ENCODE measurements around the gene ZNF691.

The ZNF691 gene

GRCh38 chr1:42847721-42848460 is 1.5 kb downstream of the ZNF691 start:
- TF ChIP-seq CTCF (IDR thresholded peaks at IDR 0.05; ENCODE audit: poor library complexity, severe bottlenecking), result no peak
- Histone ChIP-seq H3K27ac (ENCODE audit: poor library complexity, severe bottlenecking) (no peak overlapping the region), H3K36me3 (ENCODE audit: low read depth) (peaks cover 11% of the 10 kb centered on the region; the same call in 1 of the 2 replicates), H3K4me3 (ENCODE audit: severe bottlenecking) (no peak overlapping the region), H3K9me3 (ENCODE audit: severe bottlenecking) (no peaks in the 10 kb centered on the region), H3K4me1 (ENCODE audit: insufficient read depth, poor library complexity, severe bottlenecking) (peaks cover 8% of the 10 kb centered on the region), H3K27me3 (ENCODE audit: insufficient read depth, poor library complexity, severe bottlenecking) (no peaks in the 10 kb centered on the region)
- no peak for ATAC-seq (ENCODE audit: low read depth)
- DNase-seq (ENCODE audit: low spot score), result no peak

DNA sequence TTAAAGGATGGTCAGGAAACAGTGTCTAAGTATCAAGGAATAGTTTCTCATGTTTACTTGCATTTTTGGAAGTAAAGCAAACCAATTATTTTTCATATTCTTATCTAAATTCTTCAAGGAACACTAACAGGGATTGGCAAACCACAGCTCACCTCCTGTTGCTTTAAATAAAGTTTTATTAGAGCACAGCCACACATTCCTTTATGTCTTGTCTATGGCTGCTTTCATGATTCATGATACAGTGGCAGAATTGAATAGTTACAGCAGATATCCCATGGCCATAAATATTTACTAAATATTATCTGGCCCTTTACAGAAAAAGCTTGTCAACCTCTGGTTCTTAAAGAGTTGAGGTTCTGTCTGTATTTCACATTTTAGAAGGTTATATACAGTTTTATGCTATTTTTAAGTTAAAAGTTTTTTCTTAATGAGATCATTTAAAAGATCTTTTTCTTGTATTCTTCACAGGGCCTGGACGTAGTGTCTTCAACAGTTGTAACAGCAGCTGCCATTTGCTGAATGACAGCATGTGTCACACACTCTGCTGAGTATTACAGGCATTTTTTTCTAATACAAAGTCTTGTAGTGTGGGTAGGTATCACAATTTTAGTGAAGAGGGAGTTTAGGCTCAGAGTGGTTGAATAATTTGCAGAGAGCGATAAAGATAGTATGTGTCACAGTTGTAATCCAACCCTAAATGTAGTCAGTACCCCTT is 2.6 kb downstream of the ZNF691 start:
- no peak for TF ChIP-seq CTCF (IDR thresholded peaks at IDR 0.05; ENCODE audit: poor library complexity, severe bottlenecking)
- H3K27ac ChIP-seq (ENCODE audit: poor library complexity, severe bottlenecking), result no peak overlapping the region
- H3K4me3 ChIP-seq (ENCODE audit: severe bottlenecking), result no peak overlapping the region
- no peaks in the 10 kb centered on the region for H3K27me3 ChIP-seq (ENCODE audit: insufficient read depth, poor library complexity, severe bottlenecking)
- peaks cover 8% of the 10 kb centered on the region for H3K4me1 ChIP-seq (ENCODE audit: insufficient read depth, poor library complexity, severe bottlenecking)
- ATAC-seq (ENCODE audit: low read depth) (no peak), DNase-seq (ENCODE audit: low spot score) (no peak)
- no peaks in the 10 kb centered on the region for H3K9me3 ChIP-seq (ENCODE audit: severe bottlenecking)
- H3K36me3 ChIP-seq (ENCODE audit: low read depth), result peaks cover 11% of the 10 kb centered on the region; the same call in 1 of the 2 replicates

DNA sequence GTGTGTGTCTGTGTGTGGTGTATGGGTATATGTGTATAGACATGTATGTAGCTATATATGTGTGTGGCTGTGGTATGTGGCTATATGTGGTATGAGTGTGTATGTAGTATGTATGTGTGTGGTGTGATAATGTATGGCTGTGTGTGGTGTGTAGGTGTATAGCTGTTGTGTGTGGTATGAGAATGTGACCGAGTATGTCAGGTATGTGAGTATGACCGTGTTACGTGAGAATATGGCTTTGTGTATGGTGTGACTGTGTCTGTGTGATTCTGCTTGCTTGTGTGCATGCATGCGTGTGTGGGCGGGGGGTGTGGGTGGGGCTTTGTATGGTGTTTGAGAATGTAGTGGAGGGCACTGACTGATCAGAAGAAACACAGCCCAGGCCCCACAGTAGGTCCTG is 3.5 kb downstream of the ZNF691 start:
- Histone ChIP-seq H3K9me3 (ENCODE audit: severe bottlenecking) (no peaks in the 10 kb centered on the region), H3K27ac (ENCODE audit: poor library complexity, severe bottlenecking) (no peak overlapping the region), H3K36me3 (ENCODE audit: low read depth) (peaks cover 11% of the 10 kb centered on the region; the same call in 1 of the 2 replicates), H3K27me3 (ENCODE audit: insufficient read depth, poor library complexity, severe bottlenecking) (no peaks in the 10 kb centered on the region), H3K4me3 (ENCODE audit: severe bottlenecking) (no peak overlapping the region), H3K4me1 (ENCODE audit: insufficient read depth, poor library complexity, severe bottlenecking) (peaks cover 8% of the 10 kb centered on the region)
- ATAC-seq (ENCODE audit: low read depth) (no peak), DNase-seq (ENCODE audit: low spot score) (no peak)
- TF ChIP-seq CTCF (IDR thresholded peaks at IDR 0.05; ENCODE audit: poor library complexity, severe bottlenecking), result no peak

DNA sequence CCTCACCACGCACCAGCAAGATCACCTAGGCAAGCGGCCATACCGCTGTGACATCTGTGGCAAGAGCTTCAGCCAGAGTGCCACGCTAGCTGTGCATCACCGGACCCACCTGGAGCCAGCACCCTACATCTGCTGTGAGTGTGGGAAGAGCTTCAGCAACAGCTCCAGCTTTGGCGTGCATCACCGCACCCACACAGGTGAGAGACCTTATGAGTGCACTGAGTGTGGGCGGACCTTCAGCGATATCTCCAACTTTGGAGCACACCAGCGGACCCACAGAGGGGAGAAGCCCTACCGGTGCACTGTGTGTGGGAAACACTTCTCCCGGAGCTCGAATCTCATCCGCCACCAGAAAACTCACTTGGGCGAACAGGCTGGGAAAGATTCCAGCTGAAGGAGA is 5.0 kb downstream of the ZNF691 start:
- ATAC-seq (ENCODE audit: low read depth) (no peak), DNase-seq (ENCODE audit: low spot score) (no peak)
- Histone ChIP-seq H3K36me3 (ENCODE audit: low read depth) (peaks cover 11% of the 10 kb centered on the region; the same call in 1 of the 2 replicates), H3K4me1 (ENCODE audit: insufficient read depth, poor library complexity, severe bottlenecking) (no peaks in the 10 kb centered on the region), H3K9me3 (ENCODE audit: severe bottlenecking) (no peaks in the 10 kb centered on the region), H3K4me3 (ENCODE audit: severe bottlenecking) (no peak overlapping the region), H3K27me3 (ENCODE audit: insufficient read depth, poor library complexity, severe bottlenecking) (no peaks in the 10 kb centered on the region), H3K27ac (ENCODE audit: poor library complexity, severe bottlenecking) (no peak overlapping the region)
- no peak for TF ChIP-seq CTCF (IDR thresholded peaks at IDR 0.05; ENCODE audit: poor library complexity, severe bottlenecking)

Measured in RWPE2 (cell line).